ENCODE data around the gene CCDC47. TPM values are rescaled to one million over a fixed set of nuclear protein-coding genes. Genes with fewer than 3 reads are reported as not detected.

CCDC47 gene
- total RNA-seq, 1 experiment from 2014 or later = 70.9 TPM

DNA sequence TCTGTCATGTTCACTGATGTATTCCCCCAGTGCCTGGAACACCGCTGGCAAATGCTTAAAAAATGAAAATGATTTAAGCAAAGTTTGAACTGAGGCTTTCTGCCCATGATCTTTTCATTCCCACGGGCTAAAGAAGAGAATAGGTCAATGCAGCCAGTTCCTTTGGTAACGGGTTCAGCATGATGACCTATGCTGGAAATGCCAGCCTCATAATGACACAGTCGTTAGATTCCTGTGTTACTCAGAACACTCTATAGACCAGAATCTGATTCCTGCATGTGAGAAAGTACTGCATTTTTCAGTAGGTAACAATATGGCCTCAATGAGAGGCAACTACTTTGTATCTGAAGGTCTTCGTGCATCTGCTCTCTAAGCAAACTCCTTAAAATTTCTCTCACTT lies 54.4 kb downstream of the CCDC47 start (continued):
- TF ChIP-seq, protein P1, sequence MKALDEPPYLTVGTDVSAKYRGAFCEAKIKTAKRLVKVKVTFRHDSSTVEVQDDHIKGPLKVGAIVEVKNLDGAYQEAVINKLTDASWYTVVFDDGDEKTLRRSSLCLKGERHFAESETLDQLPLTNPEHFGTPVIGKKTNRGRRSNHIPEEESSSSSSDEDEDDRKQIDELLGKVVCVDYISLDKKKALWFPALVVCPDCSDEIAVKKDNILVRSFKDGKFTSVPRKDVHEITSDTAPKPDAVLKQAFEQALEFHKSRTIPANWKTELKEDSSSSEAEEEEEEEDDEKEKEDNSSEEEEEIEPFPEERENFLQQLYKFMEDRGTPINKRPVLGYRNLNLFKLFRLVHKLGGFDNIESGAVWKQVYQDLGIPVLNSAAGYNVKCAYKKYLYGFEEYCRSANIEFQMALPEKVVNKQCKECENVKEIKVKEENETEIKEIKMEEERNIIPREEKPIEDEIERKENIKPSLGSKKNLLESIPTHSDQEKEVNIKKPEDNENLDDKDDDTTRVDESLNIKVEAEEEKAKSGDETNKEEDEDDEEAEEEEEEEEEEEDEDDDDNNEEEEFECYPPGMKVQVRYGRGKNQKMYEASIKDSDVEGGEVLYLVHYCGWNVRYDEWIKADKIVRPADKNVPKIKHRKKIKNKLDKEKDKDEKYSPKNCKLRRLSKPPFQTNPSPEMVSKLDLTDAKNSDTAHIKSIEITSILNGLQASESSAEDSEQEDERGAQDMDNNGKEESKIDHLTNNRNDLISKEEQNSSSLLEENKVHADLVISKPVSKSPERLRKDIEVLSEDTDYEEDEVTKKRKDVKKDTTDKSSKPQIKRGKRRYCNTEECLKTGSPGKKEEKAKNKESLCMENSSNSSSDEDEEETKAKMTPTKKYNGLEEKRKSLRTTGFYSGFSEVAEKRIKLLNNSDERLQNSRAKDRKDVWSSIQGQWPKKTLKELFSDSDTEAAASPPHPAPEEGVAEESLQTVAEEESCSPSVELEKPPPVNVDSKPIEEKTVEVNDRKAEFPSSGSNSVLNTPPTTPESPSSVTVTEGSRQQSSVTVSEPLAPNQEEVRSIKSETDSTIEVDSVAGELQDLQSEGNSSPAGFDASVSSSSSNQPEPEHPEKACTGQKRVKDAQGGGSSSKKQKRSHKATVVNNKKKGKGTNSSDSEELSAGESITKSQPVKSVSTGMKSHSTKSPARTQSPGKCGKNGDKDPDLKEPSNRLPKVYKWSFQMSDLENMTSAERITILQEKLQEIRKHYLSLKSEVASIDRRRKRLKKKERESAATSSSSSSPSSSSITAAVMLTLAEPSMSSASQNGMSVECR (CRISPR knock-in tag; IDR thresholded peaks at IDR 0.05; ENCODE audit: borderline replicate concordance) = no peak
- TF ChIP-seq FOXP1 (CRISPR knock-in tag; IDR thresholded peaks at IDR 0.05; ENCODE audit: borderline replicate concordance) = no peak

- POLR2A ChIA-PET = interaction anchor here (0.7 kb wide), 1 partner anchor 1061 kb away, joined by 4 read pairs; no protein-coding TSS in a partner anchor
- no peak for ATAC-seq
Measured at GRCh38 chr17:63716426-63716825, 57.0 kb downstream of the CCDC47 start.

DNA sequence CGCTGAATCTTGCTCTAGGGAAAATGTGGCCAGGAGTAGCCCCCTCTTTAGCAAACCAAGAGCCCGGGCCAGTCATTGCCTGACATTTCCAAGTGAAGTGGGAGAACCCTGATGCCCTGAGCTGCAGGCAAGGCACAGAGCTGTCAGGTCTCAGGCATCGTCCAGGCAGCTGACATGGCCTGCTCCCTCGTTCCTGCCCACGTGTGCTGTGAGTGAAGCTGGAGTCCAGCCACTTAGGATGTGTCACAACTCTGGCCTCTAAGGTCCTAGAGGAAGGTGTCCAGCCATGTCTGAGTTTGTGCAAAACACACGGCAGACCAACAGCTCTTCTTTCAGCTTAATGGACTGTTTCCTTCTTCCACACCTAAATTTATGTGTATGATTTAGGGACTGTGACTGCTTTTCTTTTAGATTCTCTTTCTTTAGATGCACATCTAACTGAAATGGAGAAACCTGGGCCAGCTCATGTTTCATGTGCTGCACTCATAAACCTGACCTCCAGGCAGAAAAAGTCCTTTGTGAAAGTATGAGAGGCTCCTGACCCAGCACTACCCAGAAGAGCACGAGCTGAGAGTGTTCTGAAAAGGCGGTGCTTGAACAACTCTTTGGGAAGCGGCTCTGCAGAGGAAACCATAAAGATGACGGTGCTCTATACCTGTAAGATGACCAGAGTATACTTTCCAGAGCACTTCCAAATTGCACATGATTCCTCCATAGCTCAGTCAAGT lies 58.7 kb downstream of the CCDC47 start:
- no peaks in the 10 kb centered on the region for H3K27me3 Mint-ChIP-seq (ENCODE audit: low read depth)
- DNase-seq (ENCODE audit: low spot score) (no peak), ATAC-seq (no peak)
- no peaks in the 10 kb centered on the region for H3K4me1 Mint-ChIP-seq
- no peak overlapping the region for H3K27ac Mint-ChIP-seq
- peaks cover 20% of the 10 kb centered on the region for H3K36me3 Mint-ChIP-seq
- ChIA-PET CTCF (interaction anchor here (0.9 to 1.0 kb wide), 2 partner anchors 36 to 289 kb away, joined by 3 read pairs; no protein-coding TSS in a partner anchor), POLR2A (no interaction called here)
- no peaks in the 10 kb centered on the region for H3K9me3 Mint-ChIP-seq
- H3K4me3 Mint-ChIP-seq = no peak overlapping the region
- TF ChIP-seq EMX1 (CRISPR knock-in tag; IDR thresholded peaks at IDR 0.05) (no peak), ZNF425 (CRISPR knock-in tag; conservative IDR thresholded peaks at IDR 0.05) (no peak), KAT7 (CRISPR knock-in tag; IDR thresholded peaks at IDR 0.05; ENCODE audit: borderline replicate concordance) (no peak), NFE2L1 (CRISPR knock-in tag; IDR thresholded peaks at IDR 0.05) (no peak), ESRRA (CRISPR knock-in tag; IDR thresholded peaks at IDR 0.05; ENCODE audit: borderline replicate concordance) (no peak), GABPB1 (CRISPR knock-in tag; IDR thresholded peaks at IDR 0.05) (no peak), AFF4 (CRISPR knock-in tag; IDR thresholded peaks at IDR 0.05; ENCODE audit: borderline replicate concordance) (no peak)

More at GRCh38 chr17:63716426-63716825, 57.0 kb downstream of the CCDC47 start:
- H3K4me3 Mint-ChIP-seq = no peak overlapping the region
- no peak for DNase-seq (ENCODE audit: low spot score)
- H3K9me3 Mint-ChIP-seq = no peaks in the 10 kb centered on the region
- peak overlapping the region; percentile 73; the same call in 1 of the 2 replicates for H3K27ac Mint-ChIP-seq
- H3K27me3 Mint-ChIP-seq (ENCODE audit: low read depth) = no peaks in the 10 kb centered on the region
- no peaks in the 10 kb centered on the region for H3K4me1 Mint-ChIP-seq
- TF ChIP-seq ATF1 (CRISPR knock-in tag; IDR thresholded peaks at IDR 0.05) (no peak), NR2C2 (CRISPR knock-in tag; IDR thresholded peaks at IDR 0.05) (no peak), GABPB1 (CRISPR knock-in tag; IDR thresholded peaks at IDR 0.05) (no peak), PRRX2 (CRISPR knock-in tag; IDR thresholded peaks at IDR 0.05) (no peak), ZBTB21 (CRISPR knock-in tag; IDR thresholded peaks at IDR 0.05; ENCODE audit: borderline replicate concordance) (no peak)
- TF ChIP-seq, protein P2, sequence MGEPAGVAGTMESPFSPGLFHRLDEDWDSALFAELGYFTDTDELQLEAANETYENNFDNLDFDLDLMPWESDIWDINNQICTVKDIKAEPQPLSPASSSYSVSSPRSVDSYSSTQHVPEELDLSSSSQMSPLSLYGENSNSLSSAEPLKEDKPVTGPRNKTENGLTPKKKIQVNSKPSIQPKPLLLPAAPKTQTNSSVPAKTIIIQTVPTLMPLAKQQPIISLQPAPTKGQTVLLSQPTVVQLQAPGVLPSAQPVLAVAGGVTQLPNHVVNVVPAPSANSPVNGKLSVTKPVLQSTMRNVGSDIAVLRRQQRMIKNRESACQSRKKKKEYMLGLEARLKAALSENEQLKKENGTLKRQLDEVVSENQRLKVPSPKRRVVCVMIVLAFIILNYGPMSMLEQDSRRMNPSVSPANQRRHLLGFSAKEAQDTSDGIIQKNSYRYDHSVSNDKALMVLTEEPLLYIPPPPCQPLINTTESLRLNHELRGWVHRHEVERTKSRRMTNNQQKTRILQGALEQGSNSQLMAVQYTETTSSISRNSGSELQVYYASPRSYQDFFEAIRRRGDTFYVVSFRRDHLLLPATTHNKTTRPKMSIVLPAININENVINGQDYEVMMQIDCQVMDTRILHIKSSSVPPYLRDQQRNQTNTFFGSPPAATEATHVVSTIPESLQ (CRISPR knock-in tag; IDR thresholded peaks at IDR 0.05) = no peak
- TF ChIP-seq, protein P3, sequence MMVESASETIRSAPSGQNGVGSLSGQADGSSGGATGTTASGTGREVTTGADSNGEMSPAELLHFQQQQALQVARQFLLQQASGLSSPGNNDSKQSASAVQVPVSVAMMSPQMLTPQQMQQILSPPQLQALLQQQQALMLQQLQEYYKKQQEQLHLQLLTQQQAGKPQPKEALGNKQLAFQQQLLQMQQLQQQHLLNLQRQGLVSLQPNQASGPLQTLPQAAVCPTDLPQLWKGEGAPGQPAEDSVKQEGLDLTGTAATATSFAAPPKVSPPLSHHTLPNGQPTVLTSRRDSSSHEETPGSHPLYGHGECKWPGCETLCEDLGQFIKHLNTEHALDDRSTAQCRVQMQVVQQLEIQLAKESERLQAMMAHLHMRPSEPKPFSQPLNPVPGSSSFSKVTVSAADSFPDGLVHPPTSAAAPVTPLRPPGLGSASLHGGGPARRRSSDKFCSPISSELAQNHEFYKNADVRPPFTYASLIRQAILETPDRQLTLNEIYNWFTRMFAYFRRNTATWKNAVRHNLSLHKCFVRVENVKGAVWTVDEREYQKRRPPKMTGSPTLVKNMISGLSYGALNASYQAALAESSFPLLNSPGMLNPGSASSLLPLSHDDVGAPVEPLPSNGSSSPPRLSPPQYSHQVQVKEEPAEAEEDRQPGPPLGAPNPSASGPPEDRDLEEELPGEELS (CRISPR knock-in tag; IDR thresholded peaks at IDR 0.05) = no peak
- peaks cover 10% of the 10 kb centered on the region for H3K36me3 Mint-ChIP-seq
- CTCF ChIA-PET = interaction anchor here (0.7 kb wide), 1 partner anchor 239 kb away, joined by 5 read pairs; no protein-coding TSS in a partner anchor
